ENCODE measurements around the gene ARHGAP12. TPM values are rescaled to one million over a fixed set of nuclear protein-coding genes. Genes with fewer than 3 reads are reported as not detected.

The ARHGAP12 gene
- total RNA-seq, 1 donor from 2014 or later = 29.8 TPM

- ATAC-seq (no peak), DNase-seq (no peak)
- H3K9me3 ChIP-seq = no peaks in the 10 kb centered on the region
- TF ChIP-seq CTCF (IDR thresholded peaks at IDR 0.05) = no peak
- H3K4me3 ChIP-seq = no peak overlapping the region
- H3K4me1 ChIP-seq = peaks cover under 1% of the 10 kb centered on the region
- no peaks in the 10 kb centered on the region for H3K27me3 ChIP-seq (ENCODE audit: low read depth)
- H3K36me3 ChIP-seq = no peaks in the 10 kb centered on the region
- no peak overlapping the region for H3K27ac ChIP-seq
- intact Hi-C loops (cut with DNase I) = no loop called here
Measured at GRCh38 chr10:31953080-31953479, 24.4 kb upstream of the ARHGAP12 start.

GRCh38 chr10:31952066-31952465 is 23.4 kb upstream of the ARHGAP12 start:
- intact Hi-C loops (cut with DNase I) = no loop called here

GRCh38 chr10:31949266-31949665 is 20.6 kb upstream of the ARHGAP12 start:
- intact Hi-C loops (cut with DNase I) = no loop called here
- Histone ChIP-seq H3K9me3 (no peaks in the 10 kb centered on the region), H3K4me3 (no peak overlapping the region), H3K36me3 (no peaks in the 10 kb centered on the region), H3K27me3 (ENCODE audit: low read depth) (no peaks in the 10 kb centered on the region), H3K27ac (no peak overlapping the region), H3K4me1 (peaks cover 14% of the 10 kb centered on the region)
- no peak for TF ChIP-seq CTCF (IDR thresholded peaks at IDR 0.05)
- DNase-seq = no peak
- no peak for ATAC-seq

More at GRCh38 chr10:31952066-31952465, 23.4 kb upstream of the ARHGAP12 start:
- Histone ChIP-seq H3K9me3 (no peaks in the 10 kb centered on the region), H3K27ac (no peak overlapping the region), H3K4me1 (peaks cover 10% of the 10 kb centered on the region), H3K27me3 (ENCODE audit: low read depth) (no peaks in the 10 kb centered on the region), H3K36me3 (no peaks in the 10 kb centered on the region), H3K4me3 (no peak overlapping the region)
- TF ChIP-seq CTCF (IDR thresholded peaks at IDR 0.05) = no peak
- ATAC-seq (no peak), DNase-seq (no peak)

GRCh38 chr10:31948021-31948420 is 19.4 kb upstream of the ARHGAP12 start:
- no peak overlapping the region for H3K4me3 ChIP-seq
- H3K36me3 ChIP-seq = no peaks in the 10 kb centered on the region
- TF ChIP-seq CTCF (IDR thresholded peaks at IDR 0.05) = no peak
- DNase-seq (no peak), ATAC-seq (no peak)
- H3K4me1 ChIP-seq = peaks cover 14% of the 10 kb centered on the region
- H3K9me3 ChIP-seq = no peaks in the 10 kb centered on the region
- intact Hi-C loops (cut with DNase I) = no loop called here
- no peaks in the 10 kb centered on the region for H3K27me3 ChIP-seq (ENCODE audit: low read depth)
- peak overlapping the region; percentile 26 for H3K27ac ChIP-seq

GRCh38 chr10:31947144-31947926 is 18.7 kb upstream of the ARHGAP12 start:
- no peak overlapping the region for H3K4me3 ChIP-seq
- intact Hi-C loops (cut with DNase I) = no loop called here
- H3K27ac ChIP-seq = peak overlapping the region; percentile 26
- ATAC-seq (peak; percentile 87), DNase-seq (no peak)
- no peaks in the 10 kb centered on the region for H3K36me3 ChIP-seq
- TF ChIP-seq CTCF (IDR thresholded peaks at IDR 0.05) = peak; percentile 45
- no peaks in the 10 kb centered on the region for H3K27me3 ChIP-seq (ENCODE audit: low read depth)
- no peaks in the 10 kb centered on the region for H3K9me3 ChIP-seq
- H3K4me1 ChIP-seq = peaks cover 14% of the 10 kb centered on the region
